ENCODE results near the gene AKAP8L.

The AKAP8L gene

GRCh38 chr19:15418579-15419412, at the start of gene AKAP8L:
TSS of gene AKAP8L (minus strand) at chr19:15418988. CDS start at chr19:15418923, 65 bp downstream.
- peak; percentile 99 for DNase-seq

GRCh38 chr19:15467734-15468214, 49.0 kb upstream of the AKAP8L start:
- DNase-seq, result no peak

GRCh38 chr19:15466851-15467733, 48.3 kb upstream of the AKAP8L start:
- peak; percentile 94 for DNase-seq

GRCh38 chr19:15464394-15465385, 45.9 kb upstream of the AKAP8L start, which contains the start of gene RASAL3:
TSS of gene RASAL3 (minus strand) at chr19:15464544. CDS start at chr19:15464358, 186 bp downstream.
- DNase-seq, result peak; percentile 45

GRCh38 chr19:15463861-15464371, 45.1 kb upstream of the AKAP8L start:
- DNase-seq, result peak; percentile 80

GRCh38 chr19:15461694-15462093, 42.9 kb upstream of the AKAP8L start:
- no peak for DNase-seq

- no peak for DNase-seq
These were observed 39.1 kb upstream of the AKAP8L start for GRCh38 chr19:15457701-15458484.

GRCh38 chr19:15456871-15457700, 38.3 kb upstream of the AKAP8L start:
- no peak for DNase-seq

GRCh38 chr19:15456441-15456840, 37.7 kb upstream of the AKAP8L start:
- DNase-seq, result no peak

- no peak for DNase-seq
These were observed 37.2 kb upstream of the AKAP8L start for GRCh38 chr19:15455996-15456395.

GRCh38 chr19:15453906-15454860, 35.4 kb upstream of the AKAP8L start:
- DNase-seq, result no peak

- DNase-seq, result no peak
These were observed 34.3 kb upstream of the AKAP8L start for GRCh38 chr19:15453091-15453578.

- no peak for DNase-seq
These were observed 33.6 kb upstream of the AKAP8L start for GRCh38 chr19:15452111-15453047.

GRCh38 chr19:15450528-15450890, 31.7 kb upstream of the AKAP8L start:
- no peak for DNase-seq

- DNase-seq, result no peak
These were observed 31.1 kb upstream of the AKAP8L start, which contains the start of gene WIZ for GRCh38 chr19:15449620-15450527. TSS of gene WIZ (minus strand) at chr19:15449956. CDS start at chr19:15448307, 1,649 bp downstream.
